Measurements from ENCODE around the gene CRTC3. TPM values are rescaled to one million over a fixed set of nuclear protein-coding genes. Genes with fewer than 3 reads are reported as not detected.

The CRTC3 gene
- total RNA-seq, 2 donors from 2014 or later, result 26.4 to 32.5 TPM

- TF ChIP-seq CTCF (IDR thresholded peaks at IDR 0.05), result no peak
- Histone ChIP-seq H3K27me3 (no peaks in the 10 kb centered on the region), H3K36me3 (peaks cover 46% of the 10 kb centered on the region)
Measured at GRCh38 chr15:90644526-90644925, 114.8 kb downstream of the CRTC3 start.

GRCh38 chr15:90644952-90645725, 115.4 kb downstream of the CRTC3 start:
- Histone ChIP-seq H3K27me3 (no peaks in the 10 kb centered on the region), H3K4me3 (no peak overlapping the region), H3K9me3 (no peaks in the 10 kb centered on the region), H3K4me1 (peaks cover 0 to 11% of the 10 kb centered on the region in 2 donors), H3K27ac (no peak overlapping the region), H3K36me3 (peaks cover 40% of the 10 kb centered on the region)
- TF ChIP-seq CTCF (IDR thresholded peaks at IDR 0.05), result no peak
- DNase-seq (ENCODE audit: low spot score), result no peak

More at GRCh38 chr15:90644526-90644925, 114.8 kb downstream of the CRTC3 start:
- no peak overlapping the region for H3K4me3 ChIP-seq
- H3K9me3 ChIP-seq, result no peaks in the 10 kb centered on the region
- H3K4me1 ChIP-seq, result peaks cover 0 to 11% of the 10 kb centered on the region in 2 donors
- no peak overlapping the region for H3K27ac ChIP-seq
- no peak for DNase-seq (ENCODE audit: low spot score)

GRCh38 chr15:90645873-90646575, 116.3 kb downstream of the CRTC3 start:
- H3K36me3 ChIP-seq, result peaks cover 34% of the 10 kb centered on the region
- H3K4me1 ChIP-seq, result peaks cover 0 to 11% of the 10 kb centered on the region in 2 donors
- H3K27me3 ChIP-seq, result no peaks in the 10 kb centered on the region
- H3K27ac ChIP-seq, result no peak overlapping the region
- DNase-seq (ENCODE audit: low spot score), result no peak
- H3K9me3 ChIP-seq, result no peaks in the 10 kb centered on the region
- TF ChIP-seq CTCF (IDR thresholded peaks at IDR 0.05), result no peak
- no peak overlapping the region for H3K4me3 ChIP-seq

GRCh38 chr15:90646662-90647305, 117.1 kb downstream of the CRTC3 start:
- peaks cover 30% of the 10 kb centered on the region for H3K36me3 ChIP-seq
- no peak overlapping the region for H3K4me3 ChIP-seq
- H3K4me1 ChIP-seq, result peaks cover 0 to 11% of the 10 kb centered on the region in 2 donors
- TF ChIP-seq CTCF (IDR thresholded peaks at IDR 0.05), result no peak
- H3K9me3 ChIP-seq, result no peaks in the 10 kb centered on the region
- DNase-seq (ENCODE audit: low spot score), result no peak
- H3K27ac ChIP-seq, result no peak overlapping the region
- H3K27me3 ChIP-seq, result no peaks in the 10 kb centered on the region

GRCh38 chr15:90647326-90647725, 117.6 kb downstream of the CRTC3 start:
- no peak for DNase-seq (ENCODE audit: low spot score)
- H3K4me1 ChIP-seq, result peaks cover 0 to 11% of the 10 kb centered on the region in 2 donors
- peaks cover 25% of the 10 kb centered on the region for H3K36me3 ChIP-seq
- TF ChIP-seq CTCF (IDR thresholded peaks at IDR 0.05), result no peak
- no peak overlapping the region for H3K27ac ChIP-seq
- H3K9me3 ChIP-seq, result no peaks in the 10 kb centered on the region
- no peaks in the 10 kb centered on the region for H3K27me3 ChIP-seq
- H3K4me3 ChIP-seq, result no peak overlapping the region

All from right atrium auricular region (tissue), 2 donors.